ENCODE measurements around the gene SLC37A4.

SLC37A4 gene

GRCh38 chr11:119051440-119052162 is 20.9 kb upstream of the SLC37A4 start:
- TF ChIP-seq, protein P1, sequence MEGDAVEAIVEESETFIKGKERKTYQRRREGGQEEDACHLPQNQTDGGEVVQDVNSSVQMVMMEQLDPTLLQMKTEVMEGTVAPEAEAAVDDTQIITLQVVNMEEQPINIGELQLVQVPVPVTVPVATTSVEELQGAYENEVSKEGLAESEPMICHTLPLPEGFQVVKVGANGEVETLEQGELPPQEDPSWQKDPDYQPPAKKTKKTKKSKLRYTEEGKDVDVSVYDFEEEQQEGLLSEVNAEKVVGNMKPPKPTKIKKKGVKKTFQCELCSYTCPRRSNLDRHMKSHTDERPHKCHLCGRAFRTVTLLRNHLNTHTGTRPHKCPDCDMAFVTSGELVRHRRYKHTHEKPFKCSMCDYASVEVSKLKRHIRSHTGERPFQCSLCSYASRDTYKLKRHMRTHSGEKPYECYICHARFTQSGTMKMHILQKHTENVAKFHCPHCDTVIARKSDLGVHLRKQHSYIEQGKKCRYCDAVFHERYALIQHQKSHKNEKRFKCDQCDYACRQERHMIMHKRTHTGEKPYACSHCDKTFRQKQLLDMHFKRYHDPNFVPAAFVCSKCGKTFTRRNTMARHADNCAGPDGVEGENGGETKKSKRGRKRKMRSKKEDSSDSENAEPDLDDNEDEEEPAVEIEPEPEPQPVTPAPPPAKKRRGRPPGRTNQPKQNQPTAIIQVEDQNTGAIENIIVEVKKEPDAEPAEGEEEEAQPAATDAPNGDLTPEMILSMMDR (IDR thresholded peaks at IDR 0.05; ENCODE audit: low read depth, low read length, missing control alignments): no peak
- peak overlapping the region; percentile 5 for H3K4me3 ChIP-seq (ENCODE audit: low read depth, low read length)
- no peak for DNase-seq (ENCODE audit: low read depth)

- H3K4me3 ChIP-seq (ENCODE audit: low read depth, low read length): no peak overlapping the region
- TF ChIP-seq, protein P1 (IDR thresholded peaks at IDR 0.05; ENCODE audit: low read depth, low read length, missing control alignments): no peak
- no peak for DNase-seq (ENCODE audit: low read depth)
Measured at GRCh38 chr11:119049081-119049480, 18.4 kb upstream of the SLC37A4 start.

GRCh38 chr11:119048644-119049043 is 18.0 kb upstream of the SLC37A4 start:
- TF ChIP-seq, protein P1 (IDR thresholded peaks at IDR 0.05; ENCODE audit: low read depth, low read length, missing control alignments): no peak
- no peak overlapping the region for H3K4me3 ChIP-seq (ENCODE audit: low read depth, low read length)
- no peak for DNase-seq (ENCODE audit: low read depth)

GRCh38 chr11:119047205-119047604 is 16.5 kb upstream of the SLC37A4 start:
- no peak for DNase-seq (ENCODE audit: low read depth)
- H3K4me3 ChIP-seq (ENCODE audit: low read depth, low read length): no peak overlapping the region
- TF ChIP-seq, protein P1 (IDR thresholded peaks at IDR 0.05; ENCODE audit: low read depth, low read length, missing control alignments): no peak

GRCh38 chr11:119046489-119046888 is 15.8 kb upstream of the SLC37A4 start:
- no peak for DNase-seq (ENCODE audit: low read depth)
- TF ChIP-seq, protein P1 (IDR thresholded peaks at IDR 0.05; ENCODE audit: low read depth, low read length, missing control alignments): no peak
- H3K4me3 ChIP-seq (ENCODE audit: low read depth, low read length): no peak overlapping the region

GRCh38 chr11:119044708-119045107 is 14.0 kb upstream of the SLC37A4 start:
- no peak for DNase-seq (ENCODE audit: low read depth)
- H3K4me3 ChIP-seq (ENCODE audit: low read depth, low read length): no peak overlapping the region
- TF ChIP-seq, protein P1 (IDR thresholded peaks at IDR 0.05; ENCODE audit: low read depth, low read length, missing control alignments): peak; percentile 36

GRCh38 chr11:119042927-119043326 is 12.2 kb upstream of the SLC37A4 start:
- TF ChIP-seq, protein P1 (IDR thresholded peaks at IDR 0.05; ENCODE audit: low read depth, low read length, missing control alignments): no peak
- DNase-seq (ENCODE audit: low read depth): no peak
- no peak overlapping the region for H3K4me3 ChIP-seq (ENCODE audit: low read depth, low read length)

All from GM12864 (cell line).